Measurements from ENCODE around the gene EXOC6B. TPM values are rescaled to one million over a fixed set of nuclear protein-coding genes. Genes with fewer than 3 reads are reported as not detected.

The EXOC6B gene
- total RNA-seq, 1 experiment from 2014 or later = 40.1 TPM

DNA sequence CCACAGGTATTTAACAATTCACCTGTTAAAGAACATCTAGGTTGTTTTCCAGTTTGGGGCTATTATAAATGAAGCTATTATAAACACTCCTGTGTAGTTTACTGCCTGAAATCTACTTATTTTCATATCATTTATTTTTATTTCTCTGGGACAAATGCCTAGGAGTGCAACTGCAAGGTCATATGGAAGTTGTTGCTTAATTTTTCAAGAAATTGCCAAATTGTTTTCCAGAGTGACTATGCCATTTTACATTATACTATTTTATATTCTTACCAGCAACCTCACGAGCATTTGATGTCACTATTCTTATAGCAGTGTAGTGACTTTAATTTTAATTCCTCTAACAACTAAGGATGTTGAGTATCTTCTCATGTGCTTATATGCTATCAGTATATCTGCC, 298.4 kb downstream of the EXOC6B start:
- no CpG with 5 or more reads among the region's 1 CpG for WGBS (ENCODE audit: extremely low coverage, insufficient read length, low lambda C conversion rate)
- Histone ChIP-seq H3K79me2 (ENCODE audit: insufficient read depth, low read length) (no peaks in the 10 kb centered on the region), H4K91ac (ENCODE audit: insufficient read length, low read depth, low read length) (no peak overlapping the region), H2AK5ac (ENCODE audit: insufficient read length, low read length) (no peak overlapping the region), H4K5ac (ENCODE audit: insufficient read length, low read depth, low read length) (no peak overlapping the region), H3K56ac (ENCODE audit: insufficient read length, low read depth, low read length) (no peak overlapping the region), H3K14ac (ENCODE audit: insufficient read depth, low read length) (no peak overlapping the region), H3K4me2 (ENCODE audit: insufficient read depth, insufficient read length, low read length) (no peak overlapping the region), H3K79me1 (ENCODE audit: insufficient read depth, low read depth, low read length, poor library complexity, severe bottlenecking) (no peaks in the 10 kb centered on the region), H3K4ac (ENCODE audit: low read depth, low read length) (no peak overlapping the region), H2BK120ac (ENCODE audit: low read depth, low read length, poor library complexity, severe bottlenecking) (no peak overlapping the region), H2BK15ac (ENCODE audit: low read depth, low read length) (no peak overlapping the region), H2BK5ac (ENCODE audit: insufficient read length, low read length) (no peak overlapping the region), H3T11ph (ENCODE audit: low read length) (no peak overlapping the region), H3K27ac (ENCODE audit: insufficient read length, low read depth, low read length) (no peak overlapping the region), H2AFZ (ENCODE audit: low read length) (no peak overlapping the region), H3K23me2 (ENCODE audit: insufficient read length, low read depth, low read length, poor library complexity, severe bottlenecking) (no peaks in the 10 kb centered on the region), H3K4me1 (ENCODE audit: insufficient read depth, low read length) (no peaks in the 10 kb centered on the region), H3K9ac (ENCODE audit: extremely low read depth, insufficient read length, low read length) (no peak overlapping the region), H4K8ac (replicated peaks; ENCODE audit: insufficient read length, low read depth, low read length) (no peak overlapping the region), H2BK20ac (ENCODE audit: low read depth, low read length, poor library complexity, severe bottlenecking) (no peak overlapping the region), H3K9me3 (ENCODE audit: control insufficient read depth, low read depth, low read length) (no peaks in the 10 kb centered on the region), H3K18ac (ENCODE audit: insufficient read length, low read depth, low read length) (no peak overlapping the region), H3K23ac (ENCODE audit: insufficient read length, low read depth, low read length) (no peak overlapping the region), H4K20me1 (ENCODE audit: control insufficient read depth, insufficient read depth, insufficient read length) (no peaks in the 10 kb centered on the region), H3K27me3 (ENCODE audit: insufficient read depth, low read length) (no peaks in the 10 kb centered on the region), H2BK12ac (ENCODE audit: insufficient read length, low read depth, low read length) (no peak overlapping the region)
- Mint-ChIP-seq H3K36me3 (ENCODE audit: insufficient read depth in 1 of 3, low read depth in 3 of 3) (no peaks in the 10 kb centered on the region; a peak in 1 of 7 replicates), H3K4me1 (peaks cover 0 to 5% of the 10 kb centered on the region in 2 experiments; a peak in 2 of 4 replicates), H3K9me3 (no peaks in the 10 kb centered on the region), H3K27ac (no peak overlapping the region), H3K4me3 (no peak overlapping the region), H3K27me3 (ENCODE audit: low read depth) (no peaks in the 10 kb centered on the region)
- DNase-seq = no peak
- no peak for TF ChIP-seq CTCF (conservative IDR thresholded peaks at IDR 0.05)
